ENCODE data around the gene SETD3.

GRCh38 chr14:99420711-99421110, 59.9 kb downstream of the SETD3 start:
- TF ChIP-seq EZH2 (IDR thresholded peaks at IDR 0.05; ENCODE audit: low read depth, unreplicated experiment) = no peak
- TF ChIP-seq, protein P1, sequence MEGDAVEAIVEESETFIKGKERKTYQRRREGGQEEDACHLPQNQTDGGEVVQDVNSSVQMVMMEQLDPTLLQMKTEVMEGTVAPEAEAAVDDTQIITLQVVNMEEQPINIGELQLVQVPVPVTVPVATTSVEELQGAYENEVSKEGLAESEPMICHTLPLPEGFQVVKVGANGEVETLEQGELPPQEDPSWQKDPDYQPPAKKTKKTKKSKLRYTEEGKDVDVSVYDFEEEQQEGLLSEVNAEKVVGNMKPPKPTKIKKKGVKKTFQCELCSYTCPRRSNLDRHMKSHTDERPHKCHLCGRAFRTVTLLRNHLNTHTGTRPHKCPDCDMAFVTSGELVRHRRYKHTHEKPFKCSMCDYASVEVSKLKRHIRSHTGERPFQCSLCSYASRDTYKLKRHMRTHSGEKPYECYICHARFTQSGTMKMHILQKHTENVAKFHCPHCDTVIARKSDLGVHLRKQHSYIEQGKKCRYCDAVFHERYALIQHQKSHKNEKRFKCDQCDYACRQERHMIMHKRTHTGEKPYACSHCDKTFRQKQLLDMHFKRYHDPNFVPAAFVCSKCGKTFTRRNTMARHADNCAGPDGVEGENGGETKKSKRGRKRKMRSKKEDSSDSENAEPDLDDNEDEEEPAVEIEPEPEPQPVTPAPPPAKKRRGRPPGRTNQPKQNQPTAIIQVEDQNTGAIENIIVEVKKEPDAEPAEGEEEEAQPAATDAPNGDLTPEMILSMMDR (conservative IDR thresholded peaks at IDR 0.05; ENCODE audit: low read depth in 2 of 2) = no peak
- TF ChIP-seq EZH2phosphoT487 (IDR thresholded peaks at IDR 0.05; ENCODE audit: unreplicated experiment) = no peak
- TF ChIP-seq REST (IDR thresholded peaks at IDR 0.05; ENCODE audit: unreplicated experiment) = no peak
- no peak for TF ChIP-seq ZNF331 (CRISPR knock-in tag; IDR thresholded peaks at IDR 0.05; ENCODE audit: low read depth)
- no peak for TF ChIP-seq ZNF114 (CRISPR knock-in tag; IDR thresholded peaks at IDR 0.05)
- no peak for TF ChIP-seq POLR2AphosphoS5 (IDR thresholded peaks at IDR 0.05; ENCODE audit: low read depth)
- TF ChIP-seq CREB1 (CRISPR knock-in tag; IDR thresholded peaks at IDR 0.05; ENCODE audit: low read depth) = no peak
